HCT116 (cell line): ENCODE measurements around the gene RNU5D-1. TPM values are rescaled to one million over a fixed set of nuclear protein-coding genes. Genes with fewer than 3 reads are reported as not detected.

Source experiments
- ATAC-seq: fragments of 200-7000 bp; cut with Tn5 transposase; 2 replicates; pipeline ENCODE4 v1.9.1; 2020; ENCODE audit warnings: mild to moderate bottlenecking, moderate library complexity
- BruUV-seq: library from RNA; stranded (reverse); fragments of 400-500 nt; replicated peaks from 2 replicates; lab custom pipeline; 2021; lab: Mats Ljungman, UMichigan
- CTCF ChIA-PET: fragments of 300-600 bp; sonication (Branson Sonifier 250); formaldehyde crosslinking; loops from one replicate; lab custom pipeline; 2021; ENCODE audit warnings: antibody characterized with exemption; lab: Charles Lee
- POLR2A ChIA-PET: fragments of 300-600, 350-600 bp; sonication (Branson Sonifier 250); formaldehyde crosslinking; loops from one replicate; lab custom pipeline; 2021; ENCODE audit warnings: antibody characterized with exemption; lab: Charles Lee
- RAD21 ChIA-PET, 2 experiments: fragments of 300-600 bp; sonication (Branson Sonifier 250); formaldehyde crosslinking; loops; one replicate each; lab custom pipeline; 2023; ENCODE audit warnings: low total read pairs in 2 of 2; ENCODE audit not compliant: uncharacterized antibody in 2 of 2, unreplicated experiment in 2 of 2, low non-redundant PET in 1 of 2; lab: Charles Lee
- DNase-seq: peaks from one replicate; pipeline ENCODE4 v3.0.0-alpha.2; 2010; ENCODE audit warnings: low read depth, low spot score
- H2AFZ ChIP-seq: fragments of 200-600 bp; shearing (Covaris generic), sonication (generic); 2 replicates; pipeline ENCODE4 v1.6.1; 2017; ENCODE audit warnings: low read depth, mixed run types, mixed read lengths, antibody characterized with exemption, low read length; ENCODE audit not compliant: poor library complexity, severe bottlenecking
- H3K27ac ChIP-seq: 2 replicates; pipeline ENCODE4 v1.5.1; 2012; ENCODE audit warnings: low read depth, low read length
- H3K27me3 ChIP-seq: fragments of 200-600 bp; sonication (generic); 2 replicates; pipeline ENCODE4 v1.6.1; 2016; ENCODE audit warnings: mixed run types, low read length, mixed read lengths; ENCODE audit not compliant: insufficient read depth
- H3K36me3 ChIP-seq, 2 experiments: fragments of 200-500 bp in 1 of 2; fragments of 200-600 bp in 1 of 2; sonication (Bioruptor generic) in 1 of 2; sonication (generic) in 1 of 2; 2 replicates each; pipeline versions ENCODE4 v1.5.1 to v1.6.1; 2014 to 2016; ENCODE audit warnings: low read length in 2 of 2, inconsistent platforms in 1 of 2, mixed read lengths in 1 of 2, mixed run types in 1 of 2; ENCODE audit not compliant: insufficient read depth in 2 of 2, control insufficient read depth in 1 of 2
- H3K4me1 ChIP-seq, 2 experiments: fragments of 200-600 bp in 1 of 2; sonication (generic) in 1 of 2; 2 replicates each; pipeline versions ENCODE4 v1.5.1 to v1.6.1; 2012 to 2017; ENCODE audit warnings: low read length in 2 of 2, inconsistent platforms in 1 of 2, mild to moderate bottlenecking in 1 of 2, mixed read lengths in 1 of 2, mixed run types in 1 of 2, moderate library complexity in 1 of 2; ENCODE audit not compliant: insufficient read depth in 2 of 2, control insufficient read depth in 1 of 2
- H3K4me2 ChIP-seq: fragments of 200-600 bp; sonication (generic); 2 replicates; pipeline ENCODE4 v1.6.1; 2017; ENCODE audit warnings: mixed run types, low read length, mixed read lengths
- H3K4me3 ChIP-seq, 2 experiments: fragments of 200-600 bp in 1 of 2; sonication (generic) in 1 of 2; replicated peaks in 1 of 2; 2 replicates each; pipeline ENCODE4 v1.5.1; 2011 to 2016; ENCODE audit warnings: low read length in 2 of 2, control low read depth in 1 of 2, low read depth in 1 of 2, mild to moderate bottlenecking in 1 of 2, mixed read lengths in 1 of 2, mixed run types in 1 of 2
- H3K79me2 ChIP-seq: fragments of 200-600 bp; sonication (generic); 2 replicates; pipeline ENCODE4 v1.6.1; 2017; ENCODE audit warnings: mild to moderate bottlenecking, mixed run types, low read length, moderate library complexity, mixed read lengths; ENCODE audit not compliant: insufficient read depth
- H3K9ac ChIP-seq: fragments of 200-600 bp; sonication (generic); 2 replicates; pipeline ENCODE4 v1.6.1; 2016; ENCODE audit warnings: low read length, mixed read lengths
- H3K9me2 ChIP-seq: fragments of 200-600 bp; sonication (generic), shearing (Covaris generic); 2 replicates; pipeline ENCODE4 v1.6.1; 2017; ENCODE audit warnings: mixed run types, mild to moderate bottlenecking, moderate library complexity; ENCODE audit not compliant: insufficient read depth
- H3K9me3 ChIP-seq, 2 experiments: fragments of 200-500 bp in 1 of 2; fragments of 200-600 bp in 1 of 2; sonication (Bioruptor generic) in 1 of 2; sonication (generic) in 1 of 2; 2 replicates each; pipeline ENCODE4 v1.6.1; 2014 to 2017; ENCODE audit warnings: low read length in 2 of 2, mixed read lengths in 2 of 2, inconsistent platforms in 1 of 2, low read depth in 1 of 2, mild to moderate bottlenecking in 1 of 2, mixed run types in 1 of 2, moderate library complexity in 1 of 2; ENCODE audit not compliant: control insufficient read depth in 1 of 2, insufficient read depth in 1 of 2
- H4K20me1 ChIP-seq: fragments of 200-600 bp; sonication (generic), shearing (Covaris generic); 2 replicates; pipeline ENCODE4 v1.6.1; 2017; ENCODE audit warnings: mixed run types, mild to moderate bottlenecking, moderate library complexity; ENCODE audit not compliant: insufficient read depth
- CEBPB ChIP-seq: IDR thresholded peaks from 2 replicates; pipeline ENCODE4 v1.6.1; 2012; ENCODE audit warnings: low read depth
- EGR1 ChIP-seq: IDR thresholded peaks from 2 replicates; pipeline ENCODE4 v1.6.1; 2012; ENCODE audit warnings: low read depth
- ELF1 ChIP-seq: IDR thresholded peaks from 2 replicates; pipeline ENCODE4 v1.6.1; 2012; ENCODE audit warnings: low read depth, borderline replicate concordance
- JUND ChIP-seq: IDR thresholded peaks from 2 replicates; pipeline ENCODE4 v1.6.1; 2012
- RAD21 ChIP-seq: IDR thresholded peaks from 2 replicates; pipeline ENCODE4 v1.6.1; 2012; ENCODE audit warnings: low read depth, mild to moderate bottlenecking
- SIN3A ChIP-seq: IDR thresholded peaks from 2 replicates; pipeline ENCODE4 v1.6.1; 2012; ENCODE audit warnings: low read depth
- intact Hi-C: fragments of 100-400 bp; cut with micrococcal nuclease; formaldehyde crosslinking; loops from 2 replicates; pipeline ENCODE4 v1.10.0; 2022
- total RNA-seq: library from RNA; stranded (reverse); gene quantifications from one replicate; pipeline ENCODE4 v1.2.1, GENCODE V29; 2021; ENCODE audit not compliant: unreplicated experiment
- TF ChIP-seq, protein P1 (sequence below): IDR thresholded peaks from 2 replicates; pipeline ENCODE4 v1.6.1; 2012

The RNU5D-1 gene
- total RNA-seq, 1 experiment from 2014 or later: not detected

DNA sequence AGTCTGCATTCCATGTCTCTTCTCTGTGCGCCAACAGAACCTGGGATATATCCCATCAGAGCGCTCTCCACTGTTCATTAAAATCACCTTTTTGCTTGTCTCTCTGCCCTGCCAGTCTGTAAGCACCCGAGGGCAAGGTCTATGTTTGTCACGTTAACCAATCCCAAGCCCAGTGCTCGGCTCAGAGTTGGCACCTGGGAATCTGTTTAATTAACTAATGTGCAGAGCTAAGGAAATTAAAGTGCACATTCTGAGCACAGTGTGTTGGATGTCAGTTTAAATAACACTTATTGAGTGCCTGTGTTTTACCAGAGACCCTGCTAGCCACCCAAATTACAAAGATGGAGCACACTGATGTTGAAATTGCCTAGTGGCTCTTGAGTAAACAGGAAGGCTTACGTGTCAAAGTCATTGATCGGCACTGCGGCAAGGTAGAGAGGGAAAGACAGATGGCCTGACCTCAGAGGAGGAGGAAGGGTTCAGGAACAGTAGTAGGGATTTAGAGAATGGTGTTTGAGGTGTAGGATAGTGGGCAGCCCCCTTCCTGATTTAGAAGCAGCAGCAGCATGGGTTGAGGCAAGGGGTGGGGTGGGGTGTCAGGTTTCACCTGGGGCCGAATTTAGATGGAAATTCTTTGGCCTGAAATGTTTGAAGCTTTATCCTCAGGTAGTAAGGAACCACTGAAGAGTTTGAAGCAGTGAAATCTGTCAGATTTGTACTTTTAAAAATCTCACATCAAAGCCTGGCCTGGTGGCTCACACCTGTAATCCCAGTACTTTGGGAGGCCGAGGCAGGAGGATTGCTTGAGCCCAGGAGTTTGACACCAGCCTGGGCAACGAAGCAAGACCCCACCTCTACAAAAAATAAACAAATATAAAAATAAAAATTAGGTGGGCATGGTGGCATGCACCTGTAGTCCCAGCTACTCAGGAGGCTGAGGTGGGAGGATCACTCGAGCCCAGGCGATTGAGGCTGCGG is 48.8 kb downstream of the RNU5D-1 start:
- Histone ChIP-seq H3K4me2 (no peak overlapping the region), H3K36me3 (no peaks in the 10 kb centered on the region), H4K20me1 (no peaks in the 10 kb centered on the region), H3K9me2 (no peaks in the 10 kb centered on the region), H3K27me3 (no peaks in the 10 kb centered on the region), H3K9me3 (no peaks in the 10 kb centered on the region), H3K4me3 (no peak overlapping the region), H2AFZ (no peak overlapping the region), H3K27ac (no peak overlapping the region), H3K79me2 (no peaks in the 10 kb centered on the region), H3K9ac (no peak overlapping the region)
- ChIA-PET CTCF (interaction anchor here (1.0 kb wide), 1 partner anchor 8 kb away, joined by 3 read pairs; the partner anchor contains the start of gene TMEM53), POLR2A (no interaction called here)
- no TSS peak for BruUV-seq
- ATAC-seq: no peak
- no peak for DNase-seq
- TF ChIP-seq ELF1 (no peak), EGR1 (no peak), RAD21 (no peak), CEBPB (no peak), SIN3A (no peak), JUND (no peak)
- TF ChIP-seq, protein P1, sequence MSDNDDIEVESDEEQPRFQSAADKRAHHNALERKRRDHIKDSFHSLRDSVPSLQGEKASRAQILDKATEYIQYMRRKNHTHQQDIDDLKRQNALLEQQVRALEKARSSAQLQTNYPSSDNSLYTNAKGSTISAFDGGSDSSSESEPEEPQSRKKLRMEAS: no peak
- TF ChIP-seq, all 23 proteins: peak for 0
- intact Hi-C loops: no loop called here
- RAD21 ChIA-PET: no interaction called here
- H3K4me1 ChIP-seq: peaks cover 5 to 7% of the 10 kb centered on the region in 2 experiments; a peak in 3 of 4 replicates

Other genes with a start within 250 kb of the RNU5D-1 start
- 10.8 TPM for gene TMEM53, start 56.7 kb downstream of the RNU5D-1 start, total RNA-seq
- 3.2 TPM for gene ARMH1, start 56.5 kb downstream of the RNU5D-1 start, total RNA-seq
- 92.6 TPM for gene KIF2C, start 8.7 kb upstream of the RNU5D-1 start, total RNA-seq
- gene RPS8, start 44.4 kb upstream of the RNU5D-1 start, total RNA-seq: 2,296 TPM
- 0.52 TPM for gene BEST4, start 57.0 kb upstream of the RNU5D-1 start, total RNA-seq
- gene PLK3, start 69.2 kb upstream of the RNU5D-1 start, total RNA-seq: 56.1 TPM
- gene DYNLT4, start 76.2 kb upstream of the RNU5D-1 start, total RNA-seq: 0.96 TPM
- gene BTBD19, start 77.4 kb upstream of the RNU5D-1 start, total RNA-seq: 11.6 TPM
- gene PTCH2, start 112.1 kb upstream of the RNU5D-1 start, total RNA-seq: 1.3 TPM